ENCODE data around the gene CNPY1. TPM values are rescaled to one million over a fixed set of nuclear protein-coding genes. Genes with fewer than 3 reads are reported as not detected.

Gene CNPY1
- total RNA-seq, 1 experiment from 2014 or later, result not detected

DNA sequence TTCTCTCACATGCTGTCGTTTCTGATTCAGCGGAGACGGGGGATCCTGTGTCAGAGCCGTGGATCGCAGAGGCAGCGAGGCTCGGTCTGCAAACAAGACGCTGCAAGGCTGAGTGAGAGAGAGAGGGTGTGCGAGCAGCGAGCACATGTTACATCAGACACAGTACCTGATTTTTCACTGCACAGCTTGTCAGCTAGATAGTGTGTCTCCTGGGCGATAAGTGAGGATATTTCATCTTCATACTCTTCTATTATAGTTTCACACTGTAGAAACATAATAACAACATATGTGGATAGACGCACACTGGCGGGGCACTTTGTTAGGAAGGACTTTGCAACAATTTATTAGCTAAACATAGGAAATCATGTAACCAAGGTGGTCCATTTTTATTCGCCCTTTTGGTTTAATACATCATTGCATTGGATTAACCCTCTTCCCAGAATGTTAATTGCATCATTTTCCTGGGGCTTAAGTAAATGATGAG, 39.5 kb downstream of the CNPY1 start:
- Mint-ChIP-seq H3K4me3 (ENCODE audit: unreplicated experiment) (peak overlapping the region; percentile 52), H3K27ac (ENCODE audit: unreplicated experiment) (no peak overlapping the region), H3K27me3 (ENCODE audit: insufficient read depth, unreplicated experiment) (peaks cover 38% of the 10 kb centered on the region), H3K36me3 (ENCODE audit: insufficient read depth, unreplicated experiment) (no peaks in the 10 kb centered on the region), H3K9me3 (ENCODE audit: unreplicated experiment) (no peaks in the 10 kb centered on the region), H3K4me1 (ENCODE audit: low read depth, unreplicated experiment) (peaks cover 7% of the 10 kb centered on the region)
- Histone ChIP-seq H3K9me3 (no peaks in the 10 kb centered on the region), H3K27me3 (replicated peaks; ENCODE audit: control insufficient read depth, insufficient read depth, low read length) (no peaks in the 10 kb centered on the region; the same call in 1 of the 2 replicates), H3K4me1 (0 out of 2 replicates have a peak, but pooled peaks cover 5% of the 10 kb centered on the region), H3K4me3 (ENCODE audit: low read depth, low read length) (0 out of 2 replicates have a peak overlapping the region, but pooled peaks have one; percentile 8), H3K36me3 (ENCODE audit: control insufficient read depth, insufficient read depth, low read length) (no peaks in the 10 kb centered on the region; the same call in 1 of the 2 replicates)
- peak in 1 of 2 experiments; percentile 30 for DNase-seq
- intact Hi-C loops (cut with micrococcal nuclease; ENCODE audit: unreplicated experiment), result no loop called here
- ChIA-PET CTCF (interaction anchor here (0.6 kb wide), 1 partner anchor 203 kb away, joined by 4 read pairs; no protein-coding TSS in a partner anchor), POLR2A (no interaction called here)
- TF ChIP-seq, protein P1, sequence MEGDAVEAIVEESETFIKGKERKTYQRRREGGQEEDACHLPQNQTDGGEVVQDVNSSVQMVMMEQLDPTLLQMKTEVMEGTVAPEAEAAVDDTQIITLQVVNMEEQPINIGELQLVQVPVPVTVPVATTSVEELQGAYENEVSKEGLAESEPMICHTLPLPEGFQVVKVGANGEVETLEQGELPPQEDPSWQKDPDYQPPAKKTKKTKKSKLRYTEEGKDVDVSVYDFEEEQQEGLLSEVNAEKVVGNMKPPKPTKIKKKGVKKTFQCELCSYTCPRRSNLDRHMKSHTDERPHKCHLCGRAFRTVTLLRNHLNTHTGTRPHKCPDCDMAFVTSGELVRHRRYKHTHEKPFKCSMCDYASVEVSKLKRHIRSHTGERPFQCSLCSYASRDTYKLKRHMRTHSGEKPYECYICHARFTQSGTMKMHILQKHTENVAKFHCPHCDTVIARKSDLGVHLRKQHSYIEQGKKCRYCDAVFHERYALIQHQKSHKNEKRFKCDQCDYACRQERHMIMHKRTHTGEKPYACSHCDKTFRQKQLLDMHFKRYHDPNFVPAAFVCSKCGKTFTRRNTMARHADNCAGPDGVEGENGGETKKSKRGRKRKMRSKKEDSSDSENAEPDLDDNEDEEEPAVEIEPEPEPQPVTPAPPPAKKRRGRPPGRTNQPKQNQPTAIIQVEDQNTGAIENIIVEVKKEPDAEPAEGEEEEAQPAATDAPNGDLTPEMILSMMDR (IDR thresholded peaks at IDR 0.05; ENCODE audit: insufficient read depth in 1 of 2, low read depth in 1 of 2, low read length in 1 of 2, severe bottlenecking in 1 of 2, unreplicated experiment in 1 of 2), result no peak
- no TSS peak for BruUV-seq (replicated peaks)

DNA sequence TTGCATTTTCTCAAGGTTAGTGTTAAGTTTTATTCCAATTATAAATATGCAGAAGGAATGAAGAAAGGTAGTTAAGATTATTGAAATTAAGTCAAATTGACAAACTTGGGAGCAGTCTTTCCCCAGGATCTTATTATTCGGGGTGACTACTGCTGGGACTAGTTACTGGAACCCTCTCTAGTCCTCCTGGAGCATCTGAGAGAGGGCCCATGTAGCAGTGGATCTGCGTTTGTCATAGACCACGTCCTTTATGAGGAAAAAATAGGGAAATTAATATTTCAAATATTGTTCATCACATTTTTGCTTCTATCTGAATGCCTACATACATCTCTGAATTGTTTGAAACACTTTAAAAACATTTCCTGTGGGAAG, 41.0 kb downstream of the CNPY1 start:
- TF ChIP-seq, protein P1 (IDR thresholded peaks at IDR 0.05; ENCODE audit: insufficient read depth in 1 of 2, low read depth in 1 of 2, low read length in 1 of 2, severe bottlenecking in 1 of 2, unreplicated experiment in 1 of 2), result no peak
- Histone ChIP-seq H3K36me3 (ENCODE audit: control insufficient read depth, insufficient read depth, low read length) (no peaks in the 10 kb centered on the region; the same call in 1 of the 2 replicates), H3K4me1 (0 out of 2 replicates have a peak, but pooled peaks cover 5% of the 10 kb centered on the region), H3K27me3 (replicated peaks; ENCODE audit: control insufficient read depth, insufficient read depth, low read length) (no peaks in the 10 kb centered on the region; the same call in 1 of the 2 replicates), H3K9me3 (no peaks in the 10 kb centered on the region), H3K4me3 (ENCODE audit: low read depth, low read length) (no peak overlapping the region)
- Mint-ChIP-seq H3K4me3 (ENCODE audit: unreplicated experiment) (no peak overlapping the region), H3K27ac (ENCODE audit: unreplicated experiment) (no peak overlapping the region), H3K27me3 (ENCODE audit: insufficient read depth, unreplicated experiment) (peaks cover 41% of the 10 kb centered on the region), H3K4me1 (ENCODE audit: low read depth, unreplicated experiment) (peaks cover 7% of the 10 kb centered on the region), H3K9me3 (ENCODE audit: unreplicated experiment) (no peaks in the 10 kb centered on the region), H3K36me3 (ENCODE audit: insufficient read depth, unreplicated experiment) (no peaks in the 10 kb centered on the region)
- intact Hi-C loops (cut with micrococcal nuclease; ENCODE audit: unreplicated experiment), result no loop called here
- DNase-seq, result no peak
- no TSS peak for BruUV-seq (replicated peaks)
- ChIA-PET POLR2A (no interaction called here), CTCF (no interaction called here)

DNA sequence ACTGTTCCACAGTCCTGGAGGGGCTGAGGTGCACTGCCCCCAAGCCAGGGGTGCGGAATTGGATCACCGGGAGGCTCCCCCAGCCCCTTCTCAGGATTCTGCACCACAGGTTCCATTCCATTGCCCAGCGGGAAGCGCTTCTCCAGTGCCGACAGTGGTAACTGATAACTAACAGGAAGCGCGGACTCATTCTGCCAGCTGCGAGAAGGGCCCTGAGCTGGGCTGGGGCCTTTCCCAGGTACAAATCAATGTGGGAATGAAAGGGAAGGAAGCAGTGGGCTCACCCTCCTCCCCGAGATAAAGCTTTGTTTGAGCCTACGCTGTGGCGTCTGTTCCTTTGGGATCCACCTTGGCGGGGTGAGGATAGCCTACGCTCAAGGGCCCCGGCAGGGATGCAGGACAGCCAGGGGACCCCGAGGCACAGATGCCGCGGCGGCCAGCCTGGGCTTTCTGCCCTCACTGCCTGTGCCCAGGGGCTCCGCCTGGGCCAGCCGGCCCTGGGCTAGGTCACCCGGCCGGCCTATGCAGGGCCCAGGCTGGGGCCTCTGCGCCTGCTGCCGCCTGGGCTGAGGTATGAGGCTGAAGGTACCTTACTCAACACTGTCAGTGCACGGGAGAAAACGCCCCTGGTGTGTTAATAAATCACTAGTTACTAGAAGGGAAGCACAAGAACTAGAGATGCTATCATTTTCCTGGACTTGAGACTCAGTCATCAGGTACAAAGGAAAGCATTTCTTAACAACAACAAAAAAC, 49.0 kb downstream of the CNPY1 start:
- Mint-ChIP-seq H3K36me3 (ENCODE audit: insufficient read depth, unreplicated experiment) (no peaks in the 10 kb centered on the region), H3K9me3 (ENCODE audit: unreplicated experiment) (no peaks in the 10 kb centered on the region), H3K4me3 (ENCODE audit: unreplicated experiment) (no peak overlapping the region), H3K4me1 (ENCODE audit: low read depth, unreplicated experiment) (peaks cover 6% of the 10 kb centered on the region), H3K27me3 (ENCODE audit: insufficient read depth, unreplicated experiment) (peaks cover 11% of the 10 kb centered on the region), H3K27ac (ENCODE audit: unreplicated experiment) (no peak overlapping the region)
- Histone ChIP-seq H3K4me1 (no peaks in the 10 kb centered on the region; the same call in 1 of the 2 replicates), H3K27me3 (replicated peaks; ENCODE audit: control insufficient read depth, insufficient read depth, low read length) (no peaks in the 10 kb centered on the region), H3K36me3 (ENCODE audit: control insufficient read depth, insufficient read depth, low read length) (no peaks in the 10 kb centered on the region), H3K4me3 (ENCODE audit: low read depth, low read length) (no peak overlapping the region), H3K9me3 (no peaks in the 10 kb centered on the region)
- TF ChIP-seq, protein P1 (IDR thresholded peaks at IDR 0.05; ENCODE audit: insufficient read depth in 1 of 2, low read depth in 1 of 2, low read length in 1 of 2, severe bottlenecking in 1 of 2, unreplicated experiment in 1 of 2), result no peak
- CTCF ChIA-PET, result no interaction called here
- BruUV-seq (replicated peaks), result no TSS peak
- POLR2A ChIA-PET, result no interaction called here
- intact Hi-C loops (cut with micrococcal nuclease; ENCODE audit: unreplicated experiment), result no loop called here
- no peak for DNase-seq

All from Caco-2 (cell line).